HUES6 (cell line): ENCODE results near the gene SLC10A7.

Experiments used
- H3K27ac ChIP-seq: 2 replicates; pipeline ENCODE4 v1.7.0; 2013; ENCODE audit warnings: low read depth, mild to moderate bottlenecking, low read length, inconsistent platforms
- H3K27me3 ChIP-seq: 2 replicates; pipeline ENCODE4 v1.6.1; 2013; ENCODE audit warnings: low read length; ENCODE audit not compliant: control insufficient read depth, insufficient read depth
- H3K36me3 ChIP-seq: 2 replicates; pipeline ENCODE4 v1.6.1; 2013; ENCODE audit warnings: low read length; ENCODE audit not compliant: control insufficient read depth, insufficient read depth
- H3K4me1 ChIP-seq: 2 replicates; pipeline ENCODE4 v1.6.1; 2013; ENCODE audit warnings: low read length; ENCODE audit not compliant: control insufficient read depth, insufficient read depth
- H3K4me3 ChIP-seq: 2 replicates; pipeline ENCODE4 v1.5.1; 2013; ENCODE audit warnings: low read depth, low read length
- H3K9ac ChIP-seq: one replicate; pipeline ENCODE4 v1.6.1; 2013; ENCODE audit warnings: mild to moderate bottlenecking, low read length
- H3K9me3 ChIP-seq: 2 replicates; pipeline ENCODE4 v1.6.1; 2013; ENCODE audit warnings: low read depth, low read length; ENCODE audit not compliant: control insufficient read depth, insufficient read depth

Gene SLC10A7

GRCh38 chr4:146335763-146336409 lies 185.9 kb downstream of the SLC10A7 start:
- no peak overlapping the region for H3K9ac ChIP-seq
- no peaks in the 10 kb centered on the region for H3K36me3 ChIP-seq
- H3K9me3 ChIP-seq = no peaks in the 10 kb centered on the region
- H3K27ac ChIP-seq = no peak overlapping the region
- no peaks in the 10 kb centered on the region for H3K27me3 ChIP-seq
- no peaks in the 10 kb centered on the region for H3K4me1 ChIP-seq
- H3K4me3 ChIP-seq = no peak overlapping the region

- Histone ChIP-seq H3K9me3 (no peaks in the 10 kb centered on the region), H3K9ac (no peak overlapping the region), H3K36me3 (no peaks in the 10 kb centered on the region), H3K27me3 (no peaks in the 10 kb centered on the region), H3K4me1 (no peaks in the 10 kb centered on the region), H3K4me3 (no peak overlapping the region), H3K27ac (no peak overlapping the region)
Observed at GRCh38 chr4:146334862-146335449, 186.8 kb downstream of the SLC10A7 start.

DNA sequence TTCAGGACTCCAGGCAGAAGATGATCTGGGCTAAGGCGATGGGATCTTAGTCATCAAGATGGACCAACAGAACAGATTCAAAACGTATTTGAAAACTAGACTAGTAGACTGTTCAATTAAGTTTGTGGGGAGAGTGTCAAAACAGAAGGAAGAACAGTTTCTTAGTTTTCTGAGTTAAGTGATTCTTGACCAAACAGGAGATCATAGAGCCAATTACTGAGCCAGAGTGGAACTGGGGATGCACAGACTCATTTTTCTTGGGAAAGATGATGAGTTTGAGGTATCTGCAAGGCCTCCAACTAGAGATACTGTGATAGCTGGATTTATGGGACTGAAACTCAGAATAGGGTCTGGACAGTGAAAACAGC lies 187.9 kb downstream of the SLC10A7 start:
- Histone ChIP-seq H3K36me3 (no peaks in the 10 kb centered on the region), H3K27ac (no peak overlapping the region), H3K9me3 (no peaks in the 10 kb centered on the region), H3K4me1 (no peaks in the 10 kb centered on the region), H3K4me3 (no peak overlapping the region), H3K9ac (no peak overlapping the region), H3K27me3 (no peaks in the 10 kb centered on the region)

DNA sequence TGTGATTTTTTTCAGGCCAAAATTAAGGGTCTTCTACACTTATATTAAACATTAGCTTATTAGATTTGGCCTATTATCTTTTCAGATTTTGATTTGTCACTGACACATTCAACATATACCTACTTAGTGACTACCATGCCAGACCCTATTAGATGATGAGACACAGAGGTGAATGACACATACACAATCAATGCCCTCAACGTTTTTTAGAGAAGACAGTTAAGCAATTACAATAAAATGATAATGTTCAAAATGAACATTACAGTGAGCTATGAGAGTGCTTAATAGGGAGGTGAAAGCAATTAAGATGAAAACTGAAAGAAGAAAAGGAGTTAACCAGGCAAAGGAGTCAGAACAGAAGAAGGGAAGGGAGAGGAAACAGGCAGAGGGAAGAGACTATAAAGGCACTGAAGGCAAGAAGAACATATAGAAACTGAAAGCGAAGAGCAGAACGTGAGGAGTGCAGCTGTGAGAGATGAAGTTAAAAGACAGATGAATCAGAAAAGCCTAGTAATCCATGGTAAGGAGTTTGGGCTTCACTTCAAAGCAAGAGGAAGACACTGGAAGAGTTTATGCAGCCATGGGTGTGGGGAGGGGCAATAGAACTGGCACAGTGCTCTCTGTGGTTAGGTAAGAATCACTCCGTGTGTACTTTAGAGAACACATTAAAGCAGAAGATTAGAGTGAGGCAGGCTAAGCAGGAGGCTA lies 188.4 kb downstream of the SLC10A7 start:
- Histone ChIP-seq H3K4me3 (no peak overlapping the region), H3K9ac (no peak overlapping the region), H3K36me3 (no peaks in the 10 kb centered on the region), H3K27me3 (no peaks in the 10 kb centered on the region), H3K27ac (no peak overlapping the region), H3K4me1 (no peaks in the 10 kb centered on the region), H3K9me3 (no peaks in the 10 kb centered on the region)

DNA sequence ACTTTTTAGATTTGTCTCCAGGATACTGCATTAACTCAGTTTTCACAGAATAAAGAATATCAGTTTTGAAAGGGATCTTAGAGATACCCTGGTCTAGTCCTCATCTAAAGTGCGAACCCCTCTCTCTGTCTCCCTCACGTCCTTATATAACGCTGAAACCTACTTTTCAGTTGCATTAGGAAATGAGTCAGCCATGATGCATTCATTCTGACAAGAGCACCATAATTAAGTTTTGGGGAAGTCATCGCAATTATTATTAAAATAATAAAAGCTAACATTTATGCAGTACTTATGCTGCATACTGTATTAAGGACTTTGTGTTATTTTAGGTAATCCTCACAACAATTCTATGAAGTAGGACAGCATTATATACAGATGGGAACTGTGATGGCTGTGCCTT lies 191.3 kb downstream of the SLC10A7 start:
- Histone ChIP-seq H3K27me3 (no peaks in the 10 kb centered on the region), H3K36me3 (no peaks in the 10 kb centered on the region), H3K9ac (no peak overlapping the region), H3K4me3 (no peak overlapping the region), H3K4me1 (no peaks in the 10 kb centered on the region), H3K9me3 (no peaks in the 10 kb centered on the region), H3K27ac (no peak overlapping the region)

DNA sequence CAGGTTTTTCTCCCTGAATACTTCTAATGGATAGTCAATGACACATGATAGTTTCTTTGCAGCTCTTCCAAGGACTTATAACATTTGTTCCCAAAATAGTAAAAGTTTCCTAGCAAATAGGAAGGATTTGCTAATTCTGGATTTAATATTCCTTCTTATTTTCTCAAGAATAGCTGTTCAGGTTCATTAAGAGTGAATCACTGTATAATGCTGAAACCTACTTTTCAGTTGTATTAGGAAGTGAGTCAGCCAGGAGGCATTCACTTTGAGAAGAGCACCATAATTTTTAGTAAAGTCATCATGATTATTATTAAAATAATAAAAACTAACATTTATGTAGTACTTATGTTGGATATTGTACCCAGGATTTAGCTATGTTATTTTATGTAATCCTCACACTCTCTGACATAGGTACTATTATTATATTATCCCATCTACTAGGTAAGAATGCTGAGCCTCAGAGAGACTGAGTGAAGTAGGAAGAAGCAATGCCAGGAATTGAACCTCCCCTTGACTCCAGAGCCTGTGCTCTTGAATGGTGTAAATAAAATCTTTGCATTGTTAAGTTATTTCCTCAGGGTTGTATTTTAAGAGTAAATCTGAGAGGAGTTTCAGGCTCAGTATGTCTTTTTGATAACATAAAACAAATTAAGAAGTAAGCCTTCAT lies 192.6 kb downstream of the SLC10A7 start:
- no peak overlapping the region for H3K4me3 ChIP-seq
- no peaks in the 10 kb centered on the region for H3K36me3 ChIP-seq
- H3K27ac ChIP-seq = no peak overlapping the region
- H3K9me3 ChIP-seq = no peaks in the 10 kb centered on the region
- no peaks in the 10 kb centered on the region for H3K27me3 ChIP-seq
- H3K9ac ChIP-seq = no peak overlapping the region
- H3K4me1 ChIP-seq = no peaks in the 10 kb centered on the region

GRCh38 chr4:146327859-146328650 lies 193.7 kb downstream of the SLC10A7 start:
- Histone ChIP-seq H3K9ac (no peak overlapping the region), H3K36me3 (no peaks in the 10 kb centered on the region), H3K27ac (no peak overlapping the region)

GRCh38 chr4:146318894-146319293 lies 202.8 kb downstream of the SLC10A7 start:
- Histone ChIP-seq H3K36me3 (no peaks in the 10 kb centered on the region), H3K9ac (no peak overlapping the region), H3K27me3 (no peaks in the 10 kb centered on the region), H3K27ac (no peak overlapping the region), H3K4me1 (no peaks in the 10 kb centered on the region), H3K4me3 (no peak overlapping the region), H3K9me3 (no peaks in the 10 kb centered on the region)

More at GRCh38 chr4:146327859-146328650, 193.7 kb downstream of the SLC10A7 start:
- Histone ChIP-seq H3K4me1 (no peaks in the 10 kb centered on the region), H3K4me3 (no peak overlapping the region), H3K27me3 (no peaks in the 10 kb centered on the region), H3K9me3 (no peaks in the 10 kb centered on the region)

DNA sequence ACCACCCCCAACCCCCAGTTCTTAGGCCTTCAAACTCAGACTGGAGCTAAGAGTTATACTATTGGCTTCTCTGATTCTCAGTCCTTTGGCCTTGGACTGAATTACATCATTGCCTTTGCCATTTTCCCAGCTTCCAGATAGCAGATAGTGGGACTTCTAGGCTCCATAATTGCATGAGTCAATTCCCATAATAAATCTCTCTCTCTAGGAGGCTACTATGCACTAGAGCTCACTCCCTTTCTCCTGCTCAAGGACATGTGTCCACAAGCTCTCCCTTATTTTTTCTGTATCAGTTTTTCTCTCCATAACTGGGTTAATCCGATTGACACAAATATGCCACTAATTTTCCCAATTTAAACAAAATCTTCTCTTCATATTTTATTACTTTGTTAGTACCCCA lies 204.0 kb downstream of the SLC10A7 start:
- Histone ChIP-seq H3K27me3 (no peaks in the 10 kb centered on the region), H3K9ac (no peak overlapping the region), H3K4me1 (no peaks in the 10 kb centered on the region), H3K9me3 (no peaks in the 10 kb centered on the region), H3K27ac (no peak overlapping the region), H3K4me3 (no peak overlapping the region), H3K36me3 (no peaks in the 10 kb centered on the region)

GRCh38 chr4:146315184-146315583 lies 206.6 kb downstream of the SLC10A7 start:
- Histone ChIP-seq H3K36me3 (no peaks in the 10 kb centered on the region), H3K4me1 (no peaks in the 10 kb centered on the region), H3K9ac (no peak overlapping the region), H3K9me3 (no peaks in the 10 kb centered on the region), H3K27ac (no peak overlapping the region), H3K27me3 (no peaks in the 10 kb centered on the region), H3K4me3 (no peak overlapping the region)
